ENCODE results near the gene AFF2. TPM values are rescaled to one million over a fixed set of nuclear protein-coding genes. Genes with fewer than 3 reads are reported as not detected.
A peak's percentile ranks its signal among the peaks of the same experiment; 100 is the strongest.

Gene AFF2
- total RNA-seq, 1 experiment from 2014 or later: 231 TPM

DNA sequence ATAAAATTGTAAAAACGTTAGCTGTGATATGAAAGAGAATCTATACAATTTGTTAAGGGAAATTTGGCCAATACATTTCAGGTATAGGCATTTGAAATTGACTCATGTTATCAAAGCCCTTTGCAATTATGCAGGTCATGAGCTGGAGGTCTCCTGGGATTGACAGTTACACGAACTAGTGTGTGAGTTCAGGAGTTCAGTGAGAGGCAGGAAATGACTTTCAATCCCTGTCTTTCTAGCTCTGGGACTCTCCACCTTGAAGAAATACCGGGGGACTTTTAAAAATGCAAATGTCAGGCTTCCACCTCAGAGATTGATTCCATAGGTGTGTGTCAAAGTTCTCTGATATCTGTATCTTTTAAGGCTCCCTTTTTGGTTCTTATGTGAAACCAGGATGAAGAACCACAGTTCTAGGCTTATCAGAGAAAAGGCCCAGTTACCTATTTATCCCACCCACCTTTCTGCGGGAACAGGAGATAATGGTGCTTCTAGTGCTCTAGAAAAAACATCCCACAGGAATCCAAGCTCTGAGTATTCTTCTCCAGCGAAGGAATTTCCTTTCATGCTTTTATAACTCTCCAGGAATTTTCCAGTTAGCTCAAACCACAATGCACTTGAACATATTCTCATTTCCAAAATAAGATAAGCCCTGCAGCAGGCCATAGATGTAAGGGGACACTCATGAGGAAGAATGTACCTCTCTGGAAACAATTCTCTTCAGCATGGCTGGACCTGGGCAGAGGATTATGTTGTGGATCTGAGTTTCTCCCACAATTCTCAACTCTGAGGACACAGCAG, 503.6 kb downstream of the AFF2 start:
- Histone ChIP-seq H3K9ac (ENCODE audit: low read length) (no peak overlapping the region), H3K9me3 (ENCODE audit: low read length) (no peaks in the 10 kb centered on the region), H3K4me1 (ENCODE audit: low read length) (peaks cover 33% of the 10 kb centered on the region), H3K36me3 (ENCODE audit: insufficient read depth, low read length) (no peaks in the 10 kb centered on the region), H2AFZ (ENCODE audit: low read length) (no peak overlapping the region), H3K4me2 (ENCODE audit: low read depth, low read length, poor library complexity, severe bottlenecking) (no peak overlapping the region), H4K20me1 (ENCODE audit: insufficient read depth, low read depth, low read length) (no peaks in the 10 kb centered on the region), H3K79me2 (ENCODE audit: low read length) (no peaks in the 10 kb centered on the region), H3K27ac (ENCODE audit: low read length) (no peak overlapping the region), H3K27me3 (ENCODE audit: low read length) (no peaks in the 10 kb centered on the region), H3K4me3 (ENCODE audit: low read length) (no peak overlapping the region), H3K9me2 (replicated peaks; ENCODE audit: insufficient read depth, low read length) (no peaks in the 10 kb centered on the region)
- no peak for DNase-seq

DNA sequence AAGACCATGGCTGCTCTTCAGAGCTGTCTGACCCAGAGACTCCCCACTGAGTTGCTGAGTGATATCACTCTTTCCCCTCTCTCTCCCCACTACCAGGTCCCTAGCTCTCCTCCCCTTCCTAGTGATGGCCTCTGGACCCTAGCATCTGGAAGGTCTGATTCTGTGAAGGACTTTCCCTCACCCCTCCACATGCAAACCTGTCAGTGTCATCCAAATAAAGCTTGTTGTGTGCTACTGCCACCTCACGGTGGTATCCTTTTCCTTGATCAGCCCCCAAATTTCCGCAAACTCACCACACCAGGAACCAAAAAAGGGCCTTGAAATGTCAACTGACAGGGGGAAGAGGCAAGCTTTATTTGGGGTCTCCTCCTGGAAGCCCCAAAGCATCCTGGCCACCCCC, 504.5 kb downstream of the AFF2 start:
- Histone ChIP-seq H3K9ac (ENCODE audit: low read length) (no peak overlapping the region), H3K9me3 (ENCODE audit: low read length) (no peaks in the 10 kb centered on the region), H3K4me1 (ENCODE audit: low read length) (peaks cover 32% of the 10 kb centered on the region), H3K27me3 (ENCODE audit: low read length) (no peaks in the 10 kb centered on the region), H3K27ac (ENCODE audit: low read length) (no peak overlapping the region), H3K4me3 (ENCODE audit: low read length) (no peak overlapping the region), H3K9me2 (replicated peaks; ENCODE audit: insufficient read depth, low read length) (no peaks in the 10 kb centered on the region), H2AFZ (ENCODE audit: low read length) (no peak overlapping the region), H3K4me2 (ENCODE audit: low read depth, low read length, poor library complexity, severe bottlenecking) (no peak overlapping the region), H3K36me3 (ENCODE audit: insufficient read depth, low read length) (no peaks in the 10 kb centered on the region), H3K79me2 (ENCODE audit: low read length) (no peaks in the 10 kb centered on the region), H4K20me1 (ENCODE audit: insufficient read depth, low read depth, low read length) (no peaks in the 10 kb centered on the region)
- peak; percentile 72 for DNase-seq

DNA sequence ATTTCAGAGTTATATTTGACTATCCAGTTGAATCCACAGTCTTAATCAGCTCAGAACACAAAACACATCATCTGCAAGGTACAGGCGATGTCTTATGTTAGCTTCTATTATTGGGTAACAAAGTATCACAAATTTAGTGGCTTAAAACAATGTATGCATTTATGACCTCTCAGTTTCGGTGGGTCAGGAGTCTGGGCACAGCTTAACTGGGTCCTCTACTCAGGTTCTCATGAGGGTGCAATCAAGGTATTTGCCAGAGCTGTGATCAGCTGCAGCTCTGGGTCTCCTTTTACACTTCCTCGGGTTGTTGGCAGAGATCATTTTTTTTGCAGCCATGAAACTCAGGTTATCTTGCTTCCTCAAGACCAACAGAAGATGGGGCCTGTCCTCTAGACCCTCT, 505.8 kb downstream of the AFF2 start:
- Histone ChIP-seq H3K9me2 (replicated peaks; ENCODE audit: insufficient read depth, low read length) (no peaks in the 10 kb centered on the region), H3K36me3 (ENCODE audit: insufficient read depth, low read length) (no peaks in the 10 kb centered on the region), H3K4me2 (ENCODE audit: low read depth, low read length, poor library complexity, severe bottlenecking) (no peak overlapping the region), H3K9me3 (ENCODE audit: low read length) (no peaks in the 10 kb centered on the region), H3K4me1 (ENCODE audit: low read length) (peaks cover 32% of the 10 kb centered on the region), H2AFZ (ENCODE audit: low read length) (no peak overlapping the region), H3K9ac (ENCODE audit: low read length) (no peak overlapping the region), H3K4me3 (ENCODE audit: low read length) (no peak overlapping the region), H3K27me3 (ENCODE audit: low read length) (no peaks in the 10 kb centered on the region), H3K79me2 (ENCODE audit: low read length) (no peaks in the 10 kb centered on the region), H4K20me1 (ENCODE audit: insufficient read depth, low read depth, low read length) (no peaks in the 10 kb centered on the region), H3K27ac (ENCODE audit: low read length) (no peak overlapping the region)
- DNase-seq: no peak

DNA sequence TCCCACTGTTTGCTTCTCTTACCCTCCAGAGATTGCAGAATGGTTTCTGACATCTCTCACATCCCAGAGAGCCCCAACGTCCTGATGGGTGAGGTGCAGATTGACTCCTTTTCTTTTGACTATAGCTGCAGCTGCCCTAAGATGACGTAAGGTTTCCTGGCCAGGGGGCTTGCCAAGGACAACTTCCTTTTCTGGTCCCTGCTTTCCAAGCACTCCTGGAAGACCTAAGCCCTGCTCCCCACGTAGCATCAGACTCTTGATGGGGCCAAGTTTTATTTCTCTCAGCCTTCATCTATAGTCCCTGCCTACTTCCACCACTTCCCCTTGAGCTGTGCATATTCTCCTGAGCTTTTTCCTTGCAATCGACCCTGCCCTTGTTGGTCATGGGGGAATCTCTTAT, 507.0 kb downstream of the AFF2 start:
- Histone ChIP-seq H3K36me3 (ENCODE audit: insufficient read depth, low read length) (no peaks in the 10 kb centered on the region), H3K27ac (ENCODE audit: low read length) (no peak overlapping the region), H3K27me3 (ENCODE audit: low read length) (no peaks in the 10 kb centered on the region), H3K4me2 (ENCODE audit: low read depth, low read length, poor library complexity, severe bottlenecking) (no peak overlapping the region), H3K4me3 (ENCODE audit: low read length) (no peak overlapping the region), H3K9ac (ENCODE audit: low read length) (no peak overlapping the region), H3K79me2 (ENCODE audit: low read length) (no peaks in the 10 kb centered on the region), H4K20me1 (ENCODE audit: insufficient read depth, low read depth, low read length) (no peaks in the 10 kb centered on the region), H2AFZ (ENCODE audit: low read length) (no peak overlapping the region), H3K9me3 (ENCODE audit: low read length) (no peaks in the 10 kb centered on the region), H3K4me1 (ENCODE audit: low read length) (peaks cover 42% of the 10 kb centered on the region), H3K9me2 (replicated peaks; ENCODE audit: insufficient read depth, low read length) (no peaks in the 10 kb centered on the region)
- DNase-seq: no peak

DNA sequence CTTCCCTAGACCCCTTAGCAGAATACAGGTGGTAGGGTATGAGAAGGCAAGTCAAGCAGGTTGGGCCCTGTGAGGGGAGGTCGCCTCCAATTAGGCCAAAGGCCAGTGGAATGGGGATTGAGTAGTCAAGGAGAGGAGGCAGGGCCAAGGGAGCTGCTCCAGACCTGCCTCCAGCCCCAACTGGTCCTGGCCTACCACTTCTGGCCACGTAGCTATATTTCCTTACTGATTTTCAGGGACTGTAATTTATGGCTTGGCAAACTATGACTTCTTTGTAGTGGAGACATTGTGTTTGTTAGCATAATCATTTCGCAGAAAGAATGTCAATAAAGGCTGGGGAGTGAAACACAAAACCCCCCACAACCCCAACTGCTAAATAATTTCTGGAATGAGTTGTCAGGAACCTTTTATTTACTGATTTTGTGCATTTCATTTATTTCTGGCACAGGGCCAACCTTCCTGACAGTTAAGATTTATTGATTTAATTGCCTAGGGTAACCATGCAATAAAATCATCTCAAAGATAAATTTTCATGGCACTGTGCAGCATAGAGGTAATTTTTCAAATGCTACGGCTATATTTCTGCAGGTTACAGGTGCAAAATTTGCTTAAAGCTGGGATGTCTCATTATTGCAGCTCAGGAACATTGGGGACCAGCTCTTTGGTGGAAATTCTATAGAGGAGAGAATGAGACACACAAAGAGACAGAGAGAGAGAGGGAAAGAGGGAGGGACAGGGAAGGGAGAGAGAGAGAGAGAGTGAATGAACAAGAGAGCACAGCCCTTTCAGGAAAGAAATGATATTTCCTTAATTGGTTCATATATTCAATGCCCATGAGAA, 509.8 kb downstream of the AFF2 start:
- Histone ChIP-seq H3K9me2 (replicated peaks; ENCODE audit: insufficient read depth, low read length) (no peaks in the 10 kb centered on the region), H2AFZ (ENCODE audit: low read length) (no peak overlapping the region), H3K4me1 (ENCODE audit: low read length) (peaks cover 19% of the 10 kb centered on the region), H3K79me2 (ENCODE audit: low read length) (no peaks in the 10 kb centered on the region), H3K4me2 (ENCODE audit: low read depth, low read length, poor library complexity, severe bottlenecking) (no peak overlapping the region), H3K9ac (ENCODE audit: low read length) (no peak overlapping the region), H3K4me3 (ENCODE audit: low read length) (no peak overlapping the region), H4K20me1 (ENCODE audit: insufficient read depth, low read depth, low read length) (no peaks in the 10 kb centered on the region), H3K27me3 (ENCODE audit: low read length) (no peaks in the 10 kb centered on the region), H3K9me3 (ENCODE audit: low read length) (no peaks in the 10 kb centered on the region), H3K27ac (ENCODE audit: low read length) (no peak overlapping the region), H3K36me3 (ENCODE audit: insufficient read depth, low read length) (no peaks in the 10 kb centered on the region)
- no peak for DNase-seq

DNA sequence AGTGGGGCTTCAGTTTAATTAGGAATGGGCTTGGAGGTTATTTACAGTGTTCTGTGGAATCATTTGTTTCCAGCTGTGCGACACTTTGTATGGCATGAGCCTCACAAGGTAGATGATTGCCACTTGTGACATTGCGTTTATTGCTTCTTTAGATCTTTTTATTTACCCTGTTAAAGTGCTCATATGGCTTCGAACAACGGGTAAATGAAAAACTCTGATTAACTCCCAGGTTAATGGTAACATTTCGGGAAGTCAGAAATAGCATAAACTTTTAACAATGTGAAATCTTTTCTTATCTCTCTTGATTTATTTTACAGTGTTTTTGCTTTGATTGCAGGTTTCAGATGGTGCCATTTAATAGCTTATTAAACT, 510.4 kb downstream of the AFF2 start:
- Histone ChIP-seq H3K27me3 (ENCODE audit: low read length) (no peaks in the 10 kb centered on the region), H2AFZ (ENCODE audit: low read length) (no peak overlapping the region), H3K79me2 (ENCODE audit: low read length) (no peaks in the 10 kb centered on the region), H3K36me3 (ENCODE audit: insufficient read depth, low read length) (no peaks in the 10 kb centered on the region), H3K9me3 (ENCODE audit: low read length) (no peaks in the 10 kb centered on the region), H3K9ac (ENCODE audit: low read length) (no peak overlapping the region), H3K27ac (ENCODE audit: low read length) (no peak overlapping the region), H3K4me3 (ENCODE audit: low read length) (no peak overlapping the region), H4K20me1 (ENCODE audit: insufficient read depth, low read depth, low read length) (no peaks in the 10 kb centered on the region), H3K4me1 (ENCODE audit: low read length) (peaks cover 14% of the 10 kb centered on the region), H3K4me2 (ENCODE audit: low read depth, low read length, poor library complexity, severe bottlenecking) (no peak overlapping the region), H3K9me2 (replicated peaks; ENCODE audit: insufficient read depth, low read length) (no peaks in the 10 kb centered on the region)
- no peak for DNase-seq

DNA sequence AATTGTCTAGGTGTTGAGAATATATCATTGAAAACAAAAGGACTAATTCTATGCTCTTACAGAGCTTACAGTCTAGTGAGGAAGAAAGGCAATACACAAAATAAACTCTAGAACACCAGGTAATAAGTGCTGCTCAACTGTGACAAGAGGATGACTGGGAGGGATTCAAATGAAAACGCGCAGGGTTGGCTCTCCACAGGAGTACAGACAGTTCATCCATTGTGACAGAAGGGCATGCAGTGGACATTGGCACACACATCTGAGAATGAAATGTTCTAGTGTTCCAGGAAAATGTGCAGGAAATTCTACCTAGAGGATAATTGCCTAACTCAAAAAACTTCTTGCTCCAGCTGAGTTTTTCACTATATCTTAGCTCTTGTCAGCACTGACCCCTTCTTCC, 512.7 kb downstream of the AFF2 start:
- Histone ChIP-seq H3K79me2 (ENCODE audit: low read length) (no peaks in the 10 kb centered on the region), H2AFZ (ENCODE audit: low read length) (no peak overlapping the region), H3K9me3 (ENCODE audit: low read length) (no peaks in the 10 kb centered on the region), H3K4me2 (ENCODE audit: low read depth, low read length, poor library complexity, severe bottlenecking) (no peak overlapping the region), H4K20me1 (ENCODE audit: insufficient read depth, low read depth, low read length) (no peaks in the 10 kb centered on the region), H3K27me3 (ENCODE audit: low read length) (no peaks in the 10 kb centered on the region), H3K9ac (ENCODE audit: low read length) (no peak overlapping the region), H3K9me2 (replicated peaks; ENCODE audit: insufficient read depth, low read length) (no peaks in the 10 kb centered on the region), H3K36me3 (ENCODE audit: insufficient read depth, low read length) (no peaks in the 10 kb centered on the region), H3K4me3 (ENCODE audit: low read length) (no peak overlapping the region), H3K4me1 (ENCODE audit: low read length) (peaks cover 10% of the 10 kb centered on the region), H3K27ac (ENCODE audit: low read length) (no peak overlapping the region)
- no peak for DNase-seq

DNA sequence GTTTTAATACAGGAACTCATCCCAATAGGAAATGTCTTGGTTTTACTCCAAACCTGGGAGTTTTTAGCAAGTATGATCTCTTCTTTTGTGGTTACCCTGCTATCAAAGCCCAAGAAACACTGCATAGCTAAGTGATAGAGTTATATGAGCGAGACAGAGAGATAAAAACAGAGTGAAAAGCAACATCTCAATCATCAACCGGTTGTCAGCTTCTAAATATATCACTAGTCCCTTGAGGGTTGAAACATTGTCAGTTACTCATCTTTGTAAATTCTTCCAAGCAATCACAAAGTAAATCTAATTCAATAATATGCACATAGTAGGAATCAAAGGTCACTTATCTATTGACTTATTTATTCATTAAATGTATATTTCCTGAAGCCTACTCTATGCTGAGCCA, 520.7 kb downstream of the AFF2 start:
- H3K4me2 ChIP-seq (ENCODE audit: low read depth, low read length, poor library complexity, severe bottlenecking): no peak overlapping the region
- peaks cover 6% of the 10 kb centered on the region; the same call in 1 of the 2 replicates for H3K27me3 ChIP-seq (ENCODE audit: low read length)
- H3K9me3 ChIP-seq (ENCODE audit: low read length): no peaks in the 10 kb centered on the region
- peaks cover 4% of the 10 kb centered on the region for H3K4me1 ChIP-seq (ENCODE audit: low read length)
- H4K20me1 ChIP-seq (ENCODE audit: insufficient read depth, low read depth, low read length): no peaks in the 10 kb centered on the region
- no peaks in the 10 kb centered on the region for H3K79me2 ChIP-seq (ENCODE audit: low read length)
- no peak overlapping the region for H3K9ac ChIP-seq (ENCODE audit: low read length)
- DNase-seq: no peak
- H3K27ac ChIP-seq (ENCODE audit: low read length): no peak overlapping the region
- H3K36me3 ChIP-seq (ENCODE audit: insufficient read depth, low read length): no peaks in the 10 kb centered on the region
- H2AFZ ChIP-seq (ENCODE audit: low read length): no peak overlapping the region
- H3K9me2 ChIP-seq (replicated peaks; ENCODE audit: insufficient read depth, low read length): no peaks in the 10 kb centered on the region
- no peak overlapping the region for H3K4me3 ChIP-seq (ENCODE audit: low read length)
